Measurements from ENCODE around the gene ABLIM1. TPM values are rescaled to one million over a fixed set of nuclear protein-coding genes. Genes with fewer than 3 reads are reported as not detected.

ABLIM1 gene
- polyA plus RNA-seq, 4 donors: 25.7 to 59.8 (median 36.8) TPM

GRCh38 chr10:114694062-114694461, 36.0 kb upstream of the ABLIM1 start:
- peaks cover 0 to 2% (median 2%) of the 10 kb centered on the region in 3 donors for H3K27me3 ChIP-seq (ENCODE audit: control insufficient read depth in 3 of 3, insufficient read depth in 3 of 3, low read length in 3 of 3)
- no peak overlapping the region for H3K4me3 ChIP-seq (ENCODE audit: low read depth in 1 of 3, low read length in 3 of 3)
- WGBS, 3 donors: 53 to 57% (median 56%) methylated on average over 3 of the region's 3 CpGs
- FAIRE-seq (no peak), DNase-seq (peak in 1 of 2 donors; percentile 17)
- H3K27ac ChIP-seq (ENCODE audit: low read depth in 1 of 3, low read length in 2 of 3): no peak overlapping the region
- no peaks in the 10 kb centered on the region for H3K9me3 ChIP-seq (ENCODE audit: control insufficient read depth in 2 of 2, insufficient read depth in 1 of 2, low read depth in 1 of 2, low read length in 1 of 2)
- H3K4me1 ChIP-seq (ENCODE audit: control insufficient read depth in 3 of 3, insufficient read depth in 2 of 3, low read depth in 1 of 3, low read length in 2 of 3): no peaks in the 10 kb centered on the region
- H3K36me3 ChIP-seq (ENCODE audit: control insufficient read depth in 3 of 3, insufficient read depth in 2 of 3, low read depth in 1 of 3, low read length in 3 of 3): no peaks in the 10 kb centered on the region

- no peaks in the 10 kb centered on the region for H3K9me3 ChIP-seq (ENCODE audit: control insufficient read depth in 2 of 2, insufficient read depth in 1 of 2, low read depth in 1 of 2, low read length in 1 of 2)
- H3K36me3 ChIP-seq (ENCODE audit: control insufficient read depth in 3 of 3, insufficient read depth in 2 of 3, low read depth in 1 of 3, low read length in 3 of 3): no peaks in the 10 kb centered on the region
- 58 to 81% (median 61%) methylated on average over 1 of the region's 1 CpG for WGBS, 3 donors
- no peak overlapping the region for H3K4me3 ChIP-seq (ENCODE audit: low read depth in 1 of 3, low read length in 3 of 3)
- DNase-seq: no peak
- no peak for FAIRE-seq
- peaks cover 0 to 2% (median 0%) of the 10 kb centered on the region in 3 donors for H3K27me3 ChIP-seq (ENCODE audit: control insufficient read depth in 3 of 3, insufficient read depth in 3 of 3, low read length in 3 of 3)
- H3K4me1 ChIP-seq (ENCODE audit: control insufficient read depth in 3 of 3, insufficient read depth in 2 of 3, low read depth in 1 of 3, low read length in 2 of 3): no peaks in the 10 kb centered on the region
- no peak overlapping the region for H3K27ac ChIP-seq (ENCODE audit: low read depth in 1 of 3, low read length in 2 of 3)
These were observed 33.4 kb upstream of the ABLIM1 start for GRCh38 chr10:114691442-114691941.

DNA sequence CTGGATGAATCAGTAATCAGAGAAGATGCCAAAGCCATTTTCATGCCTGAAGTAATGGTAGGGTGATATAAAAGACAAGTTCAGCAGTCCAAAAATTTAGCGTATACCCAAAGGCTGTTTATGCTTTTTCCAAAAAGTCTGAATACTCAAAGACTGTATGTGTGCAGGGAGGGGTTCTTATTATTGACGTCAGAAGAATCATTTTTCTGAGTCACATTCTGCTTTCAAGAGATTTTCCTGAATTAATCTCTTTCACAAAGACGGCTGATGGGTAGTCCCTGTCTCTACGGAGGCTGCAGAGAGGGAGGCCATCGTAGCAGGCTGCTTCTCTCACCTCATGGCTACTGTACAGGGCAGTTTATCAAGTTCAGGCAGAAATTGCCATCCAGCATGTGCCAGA, 30.7 kb upstream of the ABLIM1 start:
- H3K4me3 ChIP-seq (ENCODE audit: low read depth in 1 of 3, low read length in 3 of 3): no peak overlapping the region
- H3K9me3 ChIP-seq (ENCODE audit: control insufficient read depth in 2 of 2, insufficient read depth in 1 of 2, low read depth in 1 of 2, low read length in 1 of 2): no peaks in the 10 kb centered on the region
- no peak for FAIRE-seq
- H3K4me1 ChIP-seq (ENCODE audit: control insufficient read depth in 3 of 3, insufficient read depth in 2 of 3, low read depth in 1 of 3, low read length in 2 of 3): peaks cover under 1 to 17% (median 10%) of the 10 kb centered on the region in 3 donors
- WGBS, 3 donors: 80 to 91% (median 85%) methylated on average over 5 of the region's 5 CpGs
- H3K27ac ChIP-seq (ENCODE audit: low read depth in 1 of 3, low read length in 2 of 3): no peak overlapping the region
- no peaks in the 10 kb centered on the region for H3K36me3 ChIP-seq (ENCODE audit: control insufficient read depth in 3 of 3, insufficient read depth in 2 of 3, low read depth in 1 of 3, low read length in 3 of 3)
- peaks cover 0 to 2% (median 0%) of the 10 kb centered on the region in 3 donors for H3K27me3 ChIP-seq (ENCODE audit: control insufficient read depth in 3 of 3, insufficient read depth in 3 of 3, low read length in 3 of 3)
- DNase-seq: no peak

DNA sequence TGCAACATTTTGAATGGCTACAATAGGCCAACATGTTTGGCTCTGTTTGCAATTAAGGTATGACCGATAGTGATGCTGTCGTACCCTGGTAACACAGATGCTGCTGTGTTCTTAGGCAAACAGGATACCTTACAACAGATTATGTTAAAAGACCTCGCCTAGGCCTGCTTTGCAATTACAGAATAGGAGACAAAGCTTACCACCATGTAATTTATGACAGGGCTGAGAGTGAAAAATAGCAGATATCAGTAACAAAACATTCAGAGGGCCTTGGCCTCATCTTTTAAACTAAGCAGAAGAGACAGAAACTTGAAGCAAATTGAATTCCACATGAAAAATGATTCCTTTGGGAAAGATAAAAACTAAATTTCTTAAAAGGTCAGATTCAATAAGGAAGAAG, 29.4 kb upstream of the ABLIM1 start:
- no peak for DNase-seq
- 90 to 95% (median 93%) methylated on average over 3 of the region's 3 CpGs for WGBS, 3 donors
- no peak overlapping the region for H3K27ac ChIP-seq (ENCODE audit: low read depth in 1 of 3, low read length in 2 of 3)

DNA sequence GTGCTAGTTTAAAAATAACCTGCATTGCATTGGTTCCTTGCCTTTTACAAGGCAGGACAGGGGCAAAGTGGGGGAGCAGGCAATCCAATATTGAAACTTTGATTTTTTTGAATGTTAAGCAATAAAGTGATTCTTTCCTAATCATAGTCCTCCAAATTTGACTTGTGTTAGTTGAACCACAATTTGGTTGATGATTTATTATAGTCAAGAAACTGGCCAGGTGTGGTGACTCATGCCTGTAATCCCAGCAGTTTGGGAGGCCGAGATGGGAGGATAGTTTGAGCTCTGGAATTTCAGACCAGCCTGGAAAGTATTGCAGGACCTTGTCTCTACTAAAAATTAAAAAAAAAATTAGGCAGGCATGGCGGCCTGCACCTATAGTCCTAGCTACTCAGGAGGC, 27.9 kb upstream of the ABLIM1 start:
- Histone ChIP-seq H3K27me3 (ENCODE audit: control insufficient read depth in 3 of 3, insufficient read depth in 3 of 3, low read length in 3 of 3) (no peaks in the 10 kb centered on the region), H3K36me3 (ENCODE audit: control insufficient read depth in 3 of 3, insufficient read depth in 2 of 3, low read depth in 1 of 3, low read length in 3 of 3) (no peaks in the 10 kb centered on the region), H3K27ac (ENCODE audit: low read depth in 1 of 3, low read length in 2 of 3) (peak overlapping the region in 2 of 3 donors; percentile 3 to 92), H3K9me3 (ENCODE audit: control insufficient read depth in 2 of 2, insufficient read depth in 1 of 2, low read depth in 1 of 2, low read length in 1 of 2) (no peaks in the 10 kb centered on the region), H3K4me1 (ENCODE audit: control insufficient read depth in 3 of 3, insufficient read depth in 2 of 3, low read depth in 1 of 3, low read length in 2 of 3) (peaks cover 5 to 29% (median 14%) of the 10 kb centered on the region in 3 donors), H3K4me3 (ENCODE audit: low read depth in 1 of 3, low read length in 3 of 3) (no peak overlapping the region)
- peak; percentile 6 to 7 for DNase-seq
- 46 to 77% (median 57%) methylated on average over 2 of the region's 2 CpGs for WGBS, 3 donors
- FAIRE-seq: no peak

More for the DNA sequence above, 29.4 kb upstream of the ABLIM1 start:
- Histone ChIP-seq H3K4me1 (ENCODE audit: control insufficient read depth in 3 of 3, insufficient read depth in 2 of 3, low read depth in 1 of 3, low read length in 2 of 3) (peaks cover 5 to 26% (median 14%) of the 10 kb centered on the region in 3 donors), H3K27me3 (ENCODE audit: control insufficient read depth in 3 of 3, insufficient read depth in 3 of 3, low read length in 3 of 3) (no peaks in the 10 kb centered on the region), H3K9me3 (ENCODE audit: control insufficient read depth in 2 of 2, insufficient read depth in 1 of 2, low read depth in 1 of 2, low read length in 1 of 2) (no peaks in the 10 kb centered on the region), H3K4me3 (ENCODE audit: low read depth in 1 of 3, low read length in 3 of 3) (no peak overlapping the region), H3K36me3 (ENCODE audit: control insufficient read depth in 3 of 3, insufficient read depth in 2 of 3, low read depth in 1 of 3, low read length in 3 of 3) (no peaks in the 10 kb centered on the region)
- no peak for FAIRE-seq

- FAIRE-seq (no peak), DNase-seq (peak; percentile 62 to 65)
- Histone ChIP-seq H3K9me3 (ENCODE audit: control insufficient read depth in 2 of 2, insufficient read depth in 1 of 2, low read depth in 1 of 2, low read length in 1 of 2) (no peaks in the 10 kb centered on the region), H3K27me3 (ENCODE audit: control insufficient read depth in 3 of 3, insufficient read depth in 3 of 3, low read length in 3 of 3) (no peaks in the 10 kb centered on the region), H3K4me1 (ENCODE audit: control insufficient read depth in 3 of 3, insufficient read depth in 2 of 3, low read depth in 1 of 3, low read length in 2 of 3) (peaks cover 5 to 29% (median 14%) of the 10 kb centered on the region in 3 donors), H3K27ac (ENCODE audit: low read depth in 1 of 3, low read length in 2 of 3) (peak overlapping the region; percentile 66 to 92 (median 72)), H3K4me3 (ENCODE audit: low read depth in 1 of 3, low read length in 3 of 3) (no peak overlapping the region), H3K36me3 (ENCODE audit: control insufficient read depth in 3 of 3, insufficient read depth in 2 of 3, low read depth in 1 of 3, low read length in 3 of 3) (no peaks in the 10 kb centered on the region)
- 17 to 53% (median 37%) methylated on average over 5 of the region's 5 CpGs for WGBS, 3 donors
These were observed 27.4 kb upstream of the ABLIM1 start for GRCh38 chr10:114685456-114685855.

DNA sequence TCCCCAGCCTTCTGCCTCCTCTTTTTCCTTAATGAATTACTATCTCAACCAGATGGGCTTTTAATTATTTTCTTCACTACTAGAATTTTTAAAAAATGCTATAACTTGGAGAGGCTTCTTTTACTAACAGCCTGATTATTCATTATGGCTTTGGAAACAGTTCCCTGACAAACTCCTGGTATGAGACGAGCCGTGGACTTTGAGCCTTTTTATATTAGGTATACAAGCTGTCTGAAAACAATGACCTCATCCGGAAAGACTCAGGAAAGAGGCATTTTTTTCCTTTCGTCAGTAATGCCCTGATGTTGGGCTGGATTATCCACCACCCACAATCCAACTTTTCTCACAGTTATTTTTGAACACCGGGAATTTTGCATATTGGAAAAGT, 26.7 kb upstream of the ABLIM1 start:
- H3K4me3 ChIP-seq (ENCODE audit: low read depth in 1 of 3, low read length in 3 of 3): peak overlapping the region in 1 of 3 donors; percentile 16
- H3K9me3 ChIP-seq (ENCODE audit: control insufficient read depth in 2 of 2, insufficient read depth in 1 of 2, low read depth in 1 of 2, low read length in 1 of 2): no peaks in the 10 kb centered on the region
- H3K27ac ChIP-seq (ENCODE audit: low read depth in 1 of 3, low read length in 2 of 3): peak overlapping the region; percentile 61 to 92 (median 66)
- H3K27me3 ChIP-seq (ENCODE audit: control insufficient read depth in 3 of 3, insufficient read depth in 3 of 3, low read length in 3 of 3): no peaks in the 10 kb centered on the region
- H3K36me3 ChIP-seq (ENCODE audit: control insufficient read depth in 3 of 3, insufficient read depth in 2 of 3, low read depth in 1 of 3, low read length in 3 of 3): no peaks in the 10 kb centered on the region
- H3K4me1 ChIP-seq (ENCODE audit: control insufficient read depth in 3 of 3, insufficient read depth in 2 of 3, low read depth in 1 of 3, low read length in 2 of 3): peaks cover 5 to 29% (median 14%) of the 10 kb centered on the region in 3 donors
- DNase-seq (peak; percentile 92 to 95), FAIRE-seq (peak; percentile 62)
- WGBS, 3 donors: 6 to 28% (median 20%) methylated on average over 5 of the region's 5 CpGs

DNA sequence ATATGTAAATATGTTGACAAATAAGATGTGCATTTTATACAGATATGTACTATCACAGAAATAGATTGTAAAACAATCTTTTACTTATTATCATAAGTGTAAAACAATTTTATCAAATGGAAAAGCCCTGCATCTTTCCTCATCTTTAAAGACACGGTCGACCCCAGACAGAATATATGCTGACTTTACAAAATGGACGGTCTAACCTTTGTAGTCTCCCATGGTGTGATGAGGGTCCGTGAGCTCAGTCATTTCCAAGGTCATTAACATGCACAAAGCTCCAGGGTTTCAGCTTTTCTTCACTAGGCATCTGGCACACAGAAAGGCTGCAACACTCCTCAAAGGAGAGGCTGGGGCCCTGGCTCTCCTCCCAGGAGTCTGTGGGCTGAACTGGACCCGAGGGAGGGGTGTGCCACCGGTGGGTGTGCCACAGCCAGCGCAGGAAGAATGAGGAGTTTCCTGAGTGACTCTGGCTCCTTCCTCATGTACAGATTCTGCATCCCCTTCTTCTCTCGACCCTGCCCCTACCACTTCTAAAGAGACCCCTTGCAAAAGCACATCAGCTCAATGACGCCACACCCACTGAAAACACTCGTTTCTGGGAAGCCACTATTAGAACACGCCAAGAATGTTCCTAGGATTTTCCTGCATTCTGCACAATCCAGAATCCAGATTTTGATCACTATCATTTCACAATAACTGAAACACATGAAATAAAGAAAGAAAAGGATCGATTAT, 26.2 kb upstream of the ABLIM1 start:
- H3K36me3 ChIP-seq (ENCODE audit: control insufficient read depth in 3 of 3, insufficient read depth in 2 of 3, low read depth in 1 of 3, low read length in 3 of 3): no peaks in the 10 kb centered on the region
- H3K27ac ChIP-seq (ENCODE audit: low read depth in 1 of 3, low read length in 2 of 3): peak overlapping the region; percentile 65 to 92 (median 80)
- no peaks in the 10 kb centered on the region for H3K27me3 ChIP-seq (ENCODE audit: control insufficient read depth in 3 of 3, insufficient read depth in 3 of 3, low read length in 3 of 3)
- WGBS, 3 donors: 8 to 27% (median 21%) methylated on average over 12 of the region's 12 CpGs
- DNase-seq (peak; percentile 71 to 81), FAIRE-seq (no peak)
- H3K9me3 ChIP-seq (ENCODE audit: control insufficient read depth in 2 of 2, insufficient read depth in 1 of 2, low read depth in 1 of 2, low read length in 1 of 2): no peaks in the 10 kb centered on the region
- H3K4me3 ChIP-seq (ENCODE audit: low read depth in 1 of 3, low read length in 3 of 3): peak overlapping the region in 2 of 3 donors; percentile 3 to 16
- peaks cover 5 to 29% (median 14%) of the 10 kb centered on the region in 3 donors for H3K4me1 ChIP-seq (ENCODE audit: control insufficient read depth in 3 of 3, insufficient read depth in 2 of 3, low read depth in 1 of 3, low read length in 2 of 3)

Measured in small intestine (tissue), 7 donors.